GM10266 (cell line): Measurements from ENCODE around the gene MYBPC2.

Experiments
- DNase-seq: peaks from one replicate; pipeline ENCODE4 v3.0.0; 2012; ENCODE audit errors: extremely low spot score
- TF ChIP-seq, protein P1 (sequence below): IDR thresholded peaks from 2 replicates; pipeline ENCODE4 v1.5.1; 2012; ENCODE audit warnings: mild to moderate bottlenecking, low read depth; ENCODE audit not compliant: control insufficient read depth, insufficient read depth; ENCODE audit errors: missing control alignments

Gene MYBPC2

DNA sequence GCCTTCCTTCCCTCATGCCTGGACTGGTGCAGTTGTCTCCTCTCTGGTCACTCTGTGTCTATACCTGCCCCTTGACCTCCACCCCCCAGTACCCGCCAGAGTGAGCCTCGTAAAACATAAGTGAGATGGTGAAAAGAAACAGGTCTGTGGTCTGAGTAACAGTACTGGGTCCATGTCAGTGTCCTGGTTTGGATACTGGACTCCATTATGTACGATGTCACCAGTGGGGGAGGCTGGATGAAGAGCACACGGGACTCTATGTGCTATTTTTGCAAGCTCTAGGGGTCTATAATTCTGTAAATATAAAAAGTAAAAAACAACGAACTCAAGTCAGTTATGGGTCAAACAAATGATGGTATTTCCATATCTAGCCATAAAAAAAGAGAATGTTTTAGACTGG lies 14.4 kb downstream of the MYBPC2 start:
- TF ChIP-seq, protein P1, sequence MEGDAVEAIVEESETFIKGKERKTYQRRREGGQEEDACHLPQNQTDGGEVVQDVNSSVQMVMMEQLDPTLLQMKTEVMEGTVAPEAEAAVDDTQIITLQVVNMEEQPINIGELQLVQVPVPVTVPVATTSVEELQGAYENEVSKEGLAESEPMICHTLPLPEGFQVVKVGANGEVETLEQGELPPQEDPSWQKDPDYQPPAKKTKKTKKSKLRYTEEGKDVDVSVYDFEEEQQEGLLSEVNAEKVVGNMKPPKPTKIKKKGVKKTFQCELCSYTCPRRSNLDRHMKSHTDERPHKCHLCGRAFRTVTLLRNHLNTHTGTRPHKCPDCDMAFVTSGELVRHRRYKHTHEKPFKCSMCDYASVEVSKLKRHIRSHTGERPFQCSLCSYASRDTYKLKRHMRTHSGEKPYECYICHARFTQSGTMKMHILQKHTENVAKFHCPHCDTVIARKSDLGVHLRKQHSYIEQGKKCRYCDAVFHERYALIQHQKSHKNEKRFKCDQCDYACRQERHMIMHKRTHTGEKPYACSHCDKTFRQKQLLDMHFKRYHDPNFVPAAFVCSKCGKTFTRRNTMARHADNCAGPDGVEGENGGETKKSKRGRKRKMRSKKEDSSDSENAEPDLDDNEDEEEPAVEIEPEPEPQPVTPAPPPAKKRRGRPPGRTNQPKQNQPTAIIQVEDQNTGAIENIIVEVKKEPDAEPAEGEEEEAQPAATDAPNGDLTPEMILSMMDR = no peak
- no peak for DNase-seq

DNA sequence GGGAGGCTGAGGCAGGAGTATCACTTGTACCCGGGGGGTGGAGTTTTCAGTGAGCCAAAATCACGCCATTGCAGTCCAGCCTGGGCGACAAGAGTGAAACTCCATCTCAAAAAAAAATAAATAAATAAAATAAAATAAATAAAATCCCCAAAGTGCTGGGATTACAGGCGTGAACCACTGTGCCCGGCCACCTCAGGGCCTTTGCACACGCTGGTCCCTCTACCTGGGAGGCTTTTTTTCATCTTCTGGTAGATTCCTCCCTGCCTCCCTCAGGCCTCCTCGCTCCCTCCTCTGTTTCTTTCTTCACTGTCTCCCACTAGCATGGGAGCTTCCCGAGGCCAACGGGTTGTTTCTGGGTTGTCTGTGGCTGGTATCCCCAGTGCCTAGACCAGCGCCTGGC lies 15.1 kb downstream of the MYBPC2 start:
- no peak for DNase-seq
- TF ChIP-seq, protein P1 = no peak

GRCh38 chr19:50449236-50449899 lies 16.7 kb downstream of the MYBPC2 start:
- no peak for DNase-seq
- TF ChIP-seq, protein P1 = no peak

DNA sequence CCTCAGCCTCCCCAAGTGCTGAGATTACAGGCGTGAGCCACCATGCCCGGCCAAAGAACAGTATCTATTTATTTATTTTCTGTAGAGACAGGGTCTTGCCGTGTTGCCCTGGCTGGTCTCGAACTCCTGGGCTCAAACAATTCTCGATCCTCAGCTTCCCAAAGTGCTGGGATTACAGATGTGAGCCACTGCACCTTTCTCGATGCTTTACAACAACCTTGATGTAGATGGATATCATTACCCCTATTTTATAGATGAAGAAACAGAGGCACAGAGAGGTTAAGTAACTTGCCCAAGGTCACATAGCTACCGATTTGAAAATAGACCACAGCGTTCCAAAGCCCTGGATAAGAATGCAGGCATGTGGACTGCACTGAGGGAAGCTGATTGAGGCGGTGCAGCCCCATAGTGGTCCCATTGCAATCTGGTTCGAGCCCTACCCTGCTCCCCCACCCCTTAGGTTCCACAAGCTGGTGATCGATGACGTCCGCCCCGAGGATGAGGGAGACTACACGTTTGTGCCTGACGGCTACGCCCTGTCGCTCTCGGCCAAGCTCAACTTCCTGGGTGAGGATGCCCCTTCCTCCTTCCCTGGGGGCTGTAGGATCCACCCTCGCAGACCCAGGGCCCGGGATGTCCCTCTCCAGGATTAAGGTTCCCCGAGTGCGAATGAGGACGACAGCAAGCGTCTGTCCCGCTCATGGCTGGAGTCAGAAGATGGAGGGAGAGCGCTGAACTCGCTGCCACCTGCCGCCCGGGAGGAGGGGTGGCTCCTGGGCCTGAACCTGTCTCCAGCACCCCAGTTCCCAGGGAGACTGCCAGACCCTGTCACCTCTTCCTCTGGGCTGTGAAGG lies 17.9 kb downstream of the MYBPC2 start:
- no peak for DNase-seq
- TF ChIP-seq, protein P1 = no peak

- TF ChIP-seq, protein P1 = no peak
- DNase-seq = no peak
Observed at GRCh38 chr19:50451223-50451534, 18.5 kb downstream of the MYBPC2 start.

GRCh38 chr19:50453243-50453642 lies 20.6 kb downstream of the MYBPC2 start:
- DNase-seq = no peak
- TF ChIP-seq, protein P1 = no peak

GRCh38 chr19:50455992-50456391 lies 23.3 kb downstream of the MYBPC2 start:
- TF ChIP-seq, protein P1 = no peak
- no peak for DNase-seq
